Cerebellar nuclear complex (tissue), 1 donor: ENCODE measurements around the gene ARHGAP26.

Source experiments
- DNase-seq, 2 experiments: peaks; one replicate each; lab custom pipeline; 2025; lab: John Stamatoyannopoulos, UW

The ARHGAP26 gene

DNA sequence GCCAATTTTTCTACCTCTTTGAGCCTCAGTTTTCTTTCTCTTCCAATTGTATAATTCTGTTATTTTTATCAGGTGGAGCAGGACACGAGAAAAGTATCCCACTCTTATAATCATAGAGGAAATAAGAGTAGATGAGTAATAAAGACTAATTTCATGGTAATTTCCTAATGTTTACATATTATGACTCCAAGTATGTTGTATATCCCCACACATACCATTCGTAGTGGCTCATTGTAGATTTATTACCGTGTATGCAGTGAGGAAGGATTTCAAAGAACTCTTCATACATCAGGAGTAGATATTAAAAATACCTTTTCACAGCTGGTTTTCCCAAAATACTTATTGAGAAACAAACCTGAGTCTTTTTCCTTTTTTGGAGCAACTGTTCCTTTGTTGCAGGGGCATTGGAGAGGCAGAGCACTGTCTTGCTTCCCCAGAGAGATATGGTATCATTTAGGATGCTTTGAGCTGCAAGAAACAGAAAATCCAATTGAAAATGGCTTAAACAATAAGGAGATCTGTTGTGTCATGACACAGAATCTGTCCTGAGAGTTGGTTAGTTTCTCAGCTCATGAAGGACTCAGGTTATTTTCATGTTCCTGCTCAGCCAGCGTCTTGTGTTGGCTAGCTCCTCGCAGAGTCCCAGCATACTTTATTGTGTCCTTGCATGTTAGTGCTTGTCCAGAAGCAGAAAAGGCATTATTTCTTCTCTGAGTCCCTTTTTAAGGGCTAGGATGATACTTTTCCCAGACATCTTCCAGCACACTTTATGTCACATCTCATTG, 291.2 kb downstream of the ARHGAP26 start:
- DNase-seq = no peak

DNA sequence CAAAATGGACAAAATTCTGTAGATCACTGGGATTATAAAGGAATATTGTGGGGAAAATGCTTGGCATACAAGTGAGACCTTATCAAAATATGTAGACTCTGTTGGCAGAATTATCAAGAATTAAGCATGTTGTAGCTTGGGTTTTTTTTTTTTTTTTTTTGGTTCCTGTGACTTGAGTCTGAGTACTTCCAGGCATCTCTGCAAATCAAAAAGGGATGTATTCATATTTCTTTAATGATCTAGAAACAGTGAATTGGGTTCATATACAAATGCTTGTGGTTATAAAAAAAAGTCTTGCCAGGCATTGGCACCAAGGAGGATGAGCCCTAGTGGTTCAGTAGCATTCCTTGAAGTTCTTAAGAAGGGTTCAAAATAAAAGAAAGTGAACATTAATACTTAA, 292.2 kb downstream of the ARHGAP26 start:
- no peak for DNase-seq

DNA sequence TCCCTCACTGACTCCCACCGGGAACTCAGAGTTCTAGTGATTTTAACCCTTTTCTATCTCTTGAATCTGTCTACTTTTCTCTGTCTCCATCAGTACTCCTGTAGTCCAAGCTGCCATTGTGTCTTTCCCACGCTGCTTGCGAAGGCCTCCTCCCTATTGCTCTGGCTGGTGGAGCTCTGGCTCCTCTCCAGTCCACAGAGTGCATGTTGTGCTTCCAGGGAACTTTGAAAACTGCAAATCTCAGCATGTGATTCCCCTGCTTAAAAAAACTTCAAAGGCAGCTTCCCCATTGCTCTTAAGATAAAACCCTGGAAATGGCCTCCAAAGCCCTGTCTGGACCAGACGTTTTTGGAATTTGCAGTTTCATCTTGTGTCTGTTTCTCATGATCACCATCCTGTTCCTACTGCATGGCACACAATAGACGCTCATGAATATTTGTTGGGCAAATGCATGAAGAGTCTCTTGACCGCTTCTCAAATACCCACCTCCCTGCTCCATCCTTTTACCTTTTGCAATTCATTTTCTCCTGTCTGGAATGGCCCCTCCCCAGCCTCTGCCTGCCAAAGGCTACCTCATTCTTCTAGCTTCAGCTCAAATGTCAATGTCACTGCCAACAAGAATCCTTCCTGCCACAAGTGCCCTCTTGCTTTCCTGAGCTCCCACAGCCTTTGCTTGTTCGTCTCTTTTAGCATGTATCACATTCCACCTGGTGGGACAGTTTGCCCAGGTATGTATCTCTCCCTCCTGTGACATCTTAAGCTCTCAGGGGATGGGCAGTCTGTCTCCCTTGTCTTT, 293.2 kb downstream of the ARHGAP26 start:
- DNase-seq = no peak

DNA sequence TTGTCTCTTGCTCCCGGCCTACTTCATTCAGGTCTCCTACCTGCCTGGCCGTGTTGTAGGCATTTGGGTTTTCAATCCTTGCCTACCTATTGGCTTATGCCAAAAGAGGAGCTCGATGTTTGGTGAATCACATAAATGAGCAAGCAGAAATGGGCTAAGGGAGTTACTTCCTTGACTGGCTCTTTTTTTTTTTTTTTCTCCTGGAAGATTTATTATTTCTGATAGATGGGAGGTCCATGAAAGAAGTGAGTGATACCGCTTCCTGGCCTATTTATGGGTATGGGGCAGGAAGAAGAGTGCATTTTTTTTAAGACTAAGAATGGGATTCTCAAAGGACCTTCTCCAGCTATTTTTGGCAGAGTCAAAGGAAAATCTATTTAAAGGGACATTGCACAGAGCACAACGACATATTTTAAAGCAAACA, 294.1 kb downstream of the ARHGAP26 start:
- DNase-seq = no peak

DNA sequence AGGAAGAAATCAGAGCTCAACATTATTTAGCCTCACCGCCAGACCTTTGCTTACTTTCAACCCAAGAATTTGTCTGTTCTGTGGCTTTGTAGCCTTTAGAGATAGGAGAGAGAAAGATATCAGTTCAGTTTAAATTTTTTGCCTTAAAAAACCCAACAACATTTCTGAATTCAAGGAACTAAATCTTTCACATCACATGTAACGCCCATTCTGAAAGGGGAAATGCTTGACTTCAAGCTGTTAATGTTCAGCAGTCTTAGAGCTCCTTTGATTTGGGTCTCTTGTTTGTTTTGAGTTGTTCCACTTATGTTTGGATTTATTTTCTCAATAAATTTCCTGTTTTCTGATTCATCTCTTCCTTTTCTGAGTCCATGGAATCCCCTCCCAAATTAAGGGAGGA, 294.5 kb downstream of the ARHGAP26 start:
- DNase-seq = no peak

DNA sequence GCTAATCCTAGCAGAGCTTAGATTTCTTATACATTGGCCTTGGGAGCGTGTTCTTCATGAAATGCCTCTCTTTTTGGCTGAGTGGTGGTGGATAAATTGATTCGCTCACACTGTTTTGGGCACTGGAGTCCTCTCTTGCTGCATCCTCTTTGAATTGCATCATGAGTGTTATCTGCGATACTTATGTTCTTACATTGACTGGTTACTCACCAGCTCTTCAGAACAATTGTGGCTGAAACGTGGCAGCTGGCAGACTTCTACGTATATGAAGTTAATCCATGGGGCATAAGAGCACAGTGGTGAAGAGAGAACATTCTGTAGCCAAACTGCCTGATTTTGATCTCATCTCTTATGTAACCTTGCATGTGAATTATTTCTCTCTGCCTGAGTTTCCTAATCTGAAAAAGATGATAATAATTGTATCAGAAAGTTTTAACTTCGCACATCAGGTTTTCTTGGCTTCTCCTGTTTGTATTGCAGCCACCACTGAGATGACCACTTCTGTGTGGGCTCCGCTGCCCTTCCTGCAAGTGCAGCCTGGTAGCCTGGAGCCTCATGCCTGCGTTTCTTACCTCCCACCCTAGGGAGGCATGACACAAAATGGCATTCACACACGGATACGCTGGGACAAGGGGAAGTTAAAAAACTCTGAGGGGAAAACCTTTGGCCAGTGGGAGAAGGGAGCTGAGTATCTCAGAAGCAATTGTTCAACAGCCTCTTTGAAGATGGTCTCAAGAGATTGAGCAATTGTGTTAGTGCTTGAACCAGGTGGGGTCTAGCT, 295.2 kb downstream of the ARHGAP26 start:
- DNase-seq = no peak

DNA sequence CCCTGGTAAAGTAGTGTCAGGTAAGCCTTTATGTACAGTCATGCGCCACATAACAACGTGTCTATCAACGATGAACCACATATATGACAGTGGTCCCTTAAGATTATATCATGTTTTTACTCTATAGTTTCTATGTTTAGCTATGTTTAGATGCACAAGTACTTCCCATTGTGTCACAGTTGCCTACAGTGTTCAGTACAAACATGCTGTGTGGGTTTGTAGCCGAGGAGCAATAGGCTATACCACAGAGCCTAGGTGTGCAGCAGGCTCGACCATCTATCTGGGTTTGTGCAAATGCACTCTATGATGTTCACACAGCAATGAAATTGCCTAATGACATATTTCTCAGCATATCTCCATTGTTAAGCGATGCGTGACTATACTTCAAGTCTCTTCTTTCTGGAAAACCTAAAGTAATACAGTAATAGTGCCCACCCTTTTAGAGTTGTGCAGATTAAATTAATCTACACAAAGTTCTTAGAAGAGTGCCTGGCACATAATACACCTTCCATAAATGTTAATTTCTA, 295.9 kb downstream of the ARHGAP26 start:
- DNase-seq = no peak

DNA sequence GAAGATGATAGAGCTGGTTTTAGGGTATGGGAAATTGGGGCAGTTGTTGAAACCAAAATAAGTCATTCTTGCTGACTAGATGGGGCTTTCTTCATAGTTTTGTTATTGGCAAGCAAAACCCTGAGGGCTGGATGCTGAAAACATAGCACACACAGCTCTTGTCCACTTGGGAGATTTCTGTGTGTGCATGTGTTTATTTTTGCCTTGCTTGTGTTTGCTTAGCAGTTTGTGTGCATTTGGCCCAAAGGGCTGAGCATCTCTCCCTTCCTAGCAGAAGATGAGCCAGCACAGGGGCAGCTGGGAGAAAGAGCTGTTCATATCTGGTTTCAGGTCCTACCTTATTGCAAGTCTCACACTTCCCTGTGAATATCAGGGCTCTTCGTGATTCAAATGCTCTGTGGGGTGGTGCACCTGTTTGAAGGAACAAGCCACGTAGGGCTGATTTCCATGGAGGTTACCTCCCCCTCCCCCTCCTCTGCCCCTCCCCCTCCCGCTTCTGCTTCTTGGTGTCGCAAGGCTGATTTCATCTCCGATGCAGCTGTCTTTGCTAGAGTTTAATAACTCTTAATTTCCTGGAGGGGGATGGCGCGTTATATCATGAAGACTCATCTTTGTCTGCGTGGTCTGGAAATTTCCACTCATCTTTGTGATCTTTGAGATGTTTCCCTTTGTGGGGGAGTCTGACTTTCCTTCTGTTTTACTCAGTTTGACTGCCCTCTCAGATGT, 296.5 kb downstream of the ARHGAP26 start:
- DNase-seq = no peak

DNA sequence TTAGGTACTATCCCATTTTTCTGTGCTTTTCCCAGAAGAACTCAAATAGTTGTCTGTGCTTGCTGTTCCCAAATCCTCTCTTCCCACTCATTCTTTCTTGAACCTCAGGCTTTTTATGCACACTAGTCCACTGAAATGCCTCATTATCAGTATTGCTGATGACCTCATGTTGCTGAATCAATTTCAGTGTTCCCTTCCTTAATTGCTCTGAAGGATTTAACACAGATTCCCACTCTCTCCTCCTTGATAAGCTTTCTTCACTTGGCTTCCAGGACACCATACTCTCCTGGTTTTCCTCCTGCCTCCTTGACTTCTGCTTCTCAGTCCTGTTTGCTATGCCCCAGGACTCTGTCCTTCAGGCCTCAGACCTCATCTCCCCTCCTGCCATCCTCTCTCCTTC, 298.5 kb downstream of the ARHGAP26 start:
- DNase-seq = no peak

DNA sequence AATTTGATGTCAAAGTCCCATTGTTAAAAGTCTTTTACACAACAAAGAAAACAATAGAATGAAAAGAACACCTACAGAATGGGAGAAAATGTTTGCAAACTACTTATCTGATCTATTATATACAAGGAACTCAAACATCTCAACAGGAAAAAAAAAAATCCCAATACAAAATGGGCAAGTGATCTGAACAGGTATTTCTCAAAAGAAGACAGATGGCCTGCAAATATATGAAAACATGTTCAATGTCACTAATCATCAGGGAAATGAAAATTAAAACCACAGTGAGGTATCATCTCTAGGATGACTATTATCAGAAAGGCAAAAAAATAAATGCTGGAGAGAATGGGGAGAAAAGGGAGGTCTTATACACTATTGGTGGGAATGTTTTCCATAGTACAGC, 301.8 kb downstream of the ARHGAP26 start:
- no peak for DNase-seq

DNA sequence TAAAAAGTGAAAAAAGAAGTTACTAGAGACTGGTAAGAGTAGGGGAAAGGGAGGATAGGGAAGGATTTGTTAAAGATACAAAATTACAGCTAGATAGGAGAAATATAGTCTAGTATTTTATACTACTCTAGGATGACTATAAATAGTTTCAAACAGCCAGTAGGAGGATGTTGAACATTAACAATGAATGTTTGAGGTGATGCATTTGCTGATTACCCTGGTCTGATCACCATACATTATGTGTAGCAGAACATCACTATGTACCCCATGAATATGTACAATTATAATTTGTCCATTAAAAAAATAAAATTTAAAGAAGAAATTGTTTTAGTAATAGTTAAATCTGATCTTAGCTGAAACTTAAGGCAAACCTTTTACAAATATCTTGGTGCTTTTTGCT, 302.6 kb downstream of the ARHGAP26 start:
- DNase-seq = no peak

DNA sequence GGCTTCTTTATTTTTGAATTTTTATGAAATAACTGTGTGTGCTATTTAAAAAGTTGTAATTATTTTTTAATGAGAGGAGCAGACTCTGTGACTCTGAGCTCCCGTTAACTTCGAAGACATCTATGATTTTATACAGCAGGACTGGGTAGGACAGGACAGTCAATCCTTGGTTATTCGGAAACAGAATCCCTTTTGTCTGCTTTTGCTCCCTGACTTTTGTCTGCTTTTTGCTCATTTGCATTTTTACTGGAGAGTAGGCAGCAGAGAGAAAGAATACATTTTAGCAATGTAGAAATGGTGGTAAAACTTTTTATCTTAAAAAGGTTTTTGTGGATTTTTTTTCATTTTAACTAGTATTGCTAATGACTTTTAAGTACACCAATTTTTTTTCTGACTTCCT, 303.6 kb downstream of the ARHGAP26 start:
- no peak for DNase-seq

DNA sequence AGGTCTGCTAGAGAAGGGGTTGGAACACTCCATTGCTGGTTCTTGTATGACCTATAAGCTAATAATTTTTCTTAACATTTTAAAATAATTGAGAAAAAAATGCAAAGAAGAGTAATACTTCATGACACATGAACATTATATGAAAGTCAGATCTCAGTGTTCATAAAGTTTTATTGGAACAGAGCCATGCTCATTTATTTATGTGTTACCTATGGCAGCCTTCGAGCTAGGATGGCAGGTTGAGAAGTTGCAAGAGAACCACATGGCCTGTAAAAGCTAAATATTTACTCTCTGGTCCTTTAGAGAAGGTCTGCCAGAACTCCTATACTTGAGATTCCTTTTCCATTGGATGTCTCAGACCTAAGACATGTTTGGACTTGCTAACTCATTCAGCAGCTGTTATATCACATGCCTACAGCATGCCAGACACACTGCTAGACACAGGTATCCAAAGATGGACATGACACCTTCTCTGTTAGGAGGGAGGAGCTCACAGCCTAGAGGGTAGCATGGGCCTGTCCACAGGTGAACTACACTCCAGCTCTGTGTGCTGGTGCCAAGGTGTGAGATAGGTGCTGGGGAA, 304.3 kb downstream of the ARHGAP26 start:
- no peak for DNase-seq

DNA sequence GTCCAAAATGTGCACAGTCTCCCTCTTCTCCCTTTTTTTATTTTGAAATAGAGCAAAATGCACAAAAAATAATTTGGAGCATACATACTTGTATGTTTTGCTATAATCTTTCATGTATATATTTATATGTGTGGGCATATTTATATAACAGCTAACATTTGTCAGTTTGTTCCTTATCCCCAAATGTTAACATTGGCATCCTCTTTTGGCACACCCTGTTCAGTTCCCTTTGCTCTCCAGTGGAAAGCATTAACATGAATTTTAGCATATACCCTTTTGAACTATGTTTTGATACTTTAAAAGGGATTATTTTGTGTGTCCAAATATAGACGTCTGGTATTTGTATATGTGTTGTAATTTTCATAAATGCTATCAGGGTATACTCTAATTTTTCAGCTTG, 306.2 kb downstream of the ARHGAP26 start:
- DNase-seq = no peak

DNA sequence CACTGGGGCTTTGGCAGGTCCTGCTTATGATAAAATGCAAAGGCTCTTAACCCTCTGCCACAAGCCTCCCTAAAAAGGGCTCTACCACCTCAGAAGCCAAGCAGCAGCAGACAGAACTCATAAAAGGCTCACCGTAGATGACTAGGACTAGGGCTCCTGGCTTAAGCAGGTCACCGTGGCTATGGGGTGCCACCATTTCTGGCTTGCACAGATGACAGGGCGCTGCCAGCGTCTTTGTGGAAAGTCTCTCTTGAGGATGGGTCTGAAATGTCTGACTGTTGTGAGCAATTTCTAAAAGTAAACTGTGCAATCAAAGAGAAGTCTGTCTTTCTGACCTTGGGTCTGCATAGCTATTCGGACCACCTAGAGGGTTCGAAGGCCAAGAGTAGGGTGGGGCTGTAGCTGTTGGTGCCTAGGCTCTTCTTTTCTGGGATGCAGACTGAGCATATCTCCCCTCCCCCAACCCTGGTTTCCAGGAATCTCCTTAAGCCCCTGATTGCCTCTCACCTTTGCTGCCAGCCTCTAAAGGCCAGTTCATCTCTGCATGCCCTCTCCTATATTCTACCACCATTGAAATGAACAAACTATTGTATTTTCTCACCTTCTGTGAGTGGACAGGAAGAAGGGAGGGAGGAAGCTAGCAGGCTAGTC, 307.4 kb downstream of the ARHGAP26 start:
- DNase-seq = no peak

DNA sequence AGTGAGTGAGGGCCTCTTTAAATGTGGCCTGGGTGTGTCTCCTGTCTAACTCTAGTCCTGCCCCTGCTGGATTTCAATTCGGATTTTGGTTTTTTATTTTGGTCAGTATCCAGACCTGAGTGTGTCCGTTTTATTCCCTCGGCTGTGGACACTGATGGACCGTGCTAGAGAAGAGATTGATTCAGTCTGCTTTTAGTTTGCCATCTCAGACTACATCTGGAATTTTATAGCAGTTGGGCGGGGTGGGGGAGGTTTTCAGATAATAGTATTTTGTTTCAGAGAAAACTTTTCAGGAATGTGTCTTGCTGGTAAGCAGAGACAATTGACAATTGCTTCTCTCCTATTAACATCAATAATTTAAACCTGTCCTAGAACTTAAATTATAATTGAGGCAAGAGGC, 308.1 kb downstream of the ARHGAP26 start:
- no peak for DNase-seq

DNA sequence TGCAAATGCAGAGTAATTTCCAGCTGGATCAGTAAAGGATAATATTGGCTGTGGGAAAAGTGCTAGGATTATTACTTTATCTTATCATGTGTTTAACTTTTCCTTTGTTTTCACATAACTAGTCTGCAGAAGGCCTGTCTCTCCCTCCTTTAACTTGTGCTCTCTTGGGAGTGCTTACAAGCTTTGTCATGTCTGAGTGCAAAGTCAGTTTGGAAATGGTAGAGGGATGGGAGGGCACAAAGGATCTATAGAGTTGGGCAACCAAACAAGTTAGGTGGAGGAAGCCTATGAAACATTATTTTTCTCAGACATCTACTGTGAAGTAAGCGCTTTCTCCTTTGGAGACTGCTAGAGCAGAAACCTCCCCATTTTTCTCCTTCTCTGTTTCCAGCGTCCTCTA, 308.8 kb downstream of the ARHGAP26 start:
- DNase-seq = no peak

DNA sequence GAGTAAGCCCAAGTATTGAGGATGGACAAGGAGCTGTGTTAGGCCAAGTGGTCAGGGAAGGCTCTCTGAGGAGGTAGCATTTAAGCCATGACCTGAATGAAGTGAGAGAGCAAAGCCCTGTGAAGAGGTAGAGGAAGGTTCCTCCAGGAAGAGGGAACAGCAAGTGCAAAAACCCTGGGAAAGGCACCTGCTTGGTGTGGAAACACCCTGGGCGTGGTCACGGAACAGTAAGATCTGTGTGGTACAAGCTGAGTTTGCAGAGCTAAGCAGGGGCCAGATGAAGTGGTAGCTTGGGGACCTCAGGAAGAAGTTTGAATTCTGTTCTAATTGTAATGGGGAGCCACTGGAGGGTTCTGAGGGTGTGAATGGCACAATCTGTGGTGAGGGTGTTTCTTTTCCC, 310.2 kb downstream of the ARHGAP26 start:
- no peak for DNase-seq

DNA sequence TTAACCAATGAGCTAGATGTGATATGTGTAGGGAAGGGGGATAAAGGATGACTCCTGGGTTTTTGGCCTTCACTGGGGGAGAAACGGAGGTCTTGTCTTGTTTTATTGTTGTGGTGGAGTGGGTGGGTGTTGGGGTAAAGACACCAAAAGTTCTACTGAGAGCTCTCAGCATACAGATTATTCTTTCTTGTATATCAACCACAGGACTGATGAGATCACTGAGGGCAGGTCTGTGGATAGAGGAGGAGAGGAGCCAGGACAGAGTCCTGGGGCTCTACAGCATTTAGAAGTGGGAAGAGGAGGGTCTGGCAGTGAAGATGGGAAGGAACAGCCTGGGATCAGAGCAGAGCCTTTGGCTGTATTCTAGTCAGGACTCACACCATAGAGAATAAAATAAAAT, 310.8 kb downstream of the ARHGAP26 start:
- DNase-seq = no peak

DNA sequence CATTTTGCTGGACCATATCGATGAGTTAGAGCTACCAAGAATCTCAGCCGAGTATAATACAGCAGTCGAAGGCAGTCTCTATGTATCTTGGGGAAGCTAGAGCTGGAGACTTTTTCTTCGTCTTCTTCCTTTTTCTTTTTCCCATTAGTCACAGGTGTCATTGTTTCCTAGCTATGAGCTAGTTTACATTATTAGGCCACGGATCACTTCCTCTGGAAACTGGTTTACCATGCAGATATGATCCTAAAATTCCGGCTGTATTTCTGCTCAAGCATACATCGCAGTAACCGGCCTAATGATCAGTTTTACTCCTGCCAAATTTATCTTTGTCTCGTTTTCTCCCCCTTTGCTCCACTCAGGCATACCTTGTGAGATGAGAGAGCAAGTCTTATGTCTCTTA, 312.8 kb downstream of the ARHGAP26 start:
- DNase-seq = no peak

DNA sequence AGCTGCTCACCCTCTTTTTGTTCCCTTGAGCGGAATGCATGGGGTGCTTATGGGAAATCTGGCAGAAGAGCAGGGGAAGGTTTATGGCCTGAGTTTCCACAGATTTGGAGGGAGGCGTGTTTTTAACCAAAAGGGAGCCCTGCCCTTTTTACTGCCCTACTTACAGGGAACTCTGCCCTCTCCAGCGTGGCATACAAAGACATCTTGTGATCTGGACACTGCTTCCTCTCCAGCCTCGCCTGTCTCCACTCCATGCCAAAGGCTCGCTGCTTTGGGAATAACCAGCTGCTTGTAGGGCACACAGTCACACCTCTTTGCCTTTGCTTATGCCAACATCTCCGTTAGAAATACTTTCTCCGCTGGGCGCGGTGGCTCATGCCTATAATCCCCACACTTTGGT, 314.2 kb downstream of the ARHGAP26 start:
- DNase-seq = no peak
